ENCODE measurements around the gene ZNF48.

Gene ZNF48

DNA sequence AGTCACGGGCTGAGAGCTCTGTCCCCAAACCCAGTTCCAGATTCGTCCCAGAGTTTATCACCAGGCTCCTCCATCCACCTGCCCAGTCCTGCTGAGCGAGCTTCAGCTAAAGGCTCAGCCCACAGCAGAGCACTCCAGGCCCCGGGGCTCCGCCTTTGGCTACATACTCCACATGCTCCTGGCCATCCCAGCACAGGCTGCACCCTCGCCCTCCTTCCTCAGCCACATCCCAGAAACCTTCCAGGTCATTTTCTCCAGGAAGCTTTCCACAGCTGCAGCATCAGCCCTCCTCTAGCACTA lies 35.4 kb upstream of the ZNF48 start:
- Histone ChIP-seq H3K9me3 (ENCODE audit: control insufficient read depth, insufficient read depth, low read depth, low read length) (no peaks in the 10 kb centered on the region), H3K27me3 (ENCODE audit: control insufficient read depth, insufficient read depth, low read length) (no peaks in the 10 kb centered on the region), H3K4me3 (ENCODE audit: low read depth, low read length) (no peak overlapping the region), H3K36me3 (ENCODE audit: control insufficient read depth, insufficient read depth, low read length) (peaks cover 38% of the 10 kb centered on the region), H3K4me1 (ENCODE audit: control insufficient read depth, insufficient read depth, low read length) (peaks cover 7% of the 10 kb centered on the region), H3K27ac (ENCODE audit: low read depth, low read length) (no peak overlapping the region), H3K9ac (ENCODE audit: low read length) (peak overlapping the region; percentile 25)

GRCh38 chr16:30361180-30361579 lies 34.0 kb upstream of the ZNF48 start:
- no peaks in the 10 kb centered on the region for H3K27me3 ChIP-seq (ENCODE audit: control insufficient read depth, insufficient read depth, low read length)
- no peak overlapping the region for H3K27ac ChIP-seq (ENCODE audit: low read depth, low read length)
- no peak overlapping the region for H3K9ac ChIP-seq (ENCODE audit: low read length)
- no peaks in the 10 kb centered on the region for H3K9me3 ChIP-seq (ENCODE audit: control insufficient read depth, insufficient read depth, low read depth, low read length)
- H3K36me3 ChIP-seq (ENCODE audit: control insufficient read depth, insufficient read depth, low read length): peaks cover 45% of the 10 kb centered on the region
- peaks cover 3% of the 10 kb centered on the region for H3K4me1 ChIP-seq (ENCODE audit: control insufficient read depth, insufficient read depth, low read length)
- no peak overlapping the region for H3K4me3 ChIP-seq (ENCODE audit: low read depth, low read length)

GRCh38 chr16:30365200-30365599 lies 30.0 kb upstream of the ZNF48 start:
- Histone ChIP-seq H3K9ac (ENCODE audit: low read length) (no peak overlapping the region), H3K9me3 (ENCODE audit: control insufficient read depth, insufficient read depth, low read depth, low read length) (no peaks in the 10 kb centered on the region), H3K36me3 (ENCODE audit: control insufficient read depth, insufficient read depth, low read length) (peaks cover 23% of the 10 kb centered on the region), H3K4me1 (ENCODE audit: control insufficient read depth, insufficient read depth, low read length) (peaks cover 18% of the 10 kb centered on the region; the same call in 1 of the 2 replicates), H3K27me3 (ENCODE audit: control insufficient read depth, insufficient read depth, low read length) (no peaks in the 10 kb centered on the region), H3K4me3 (ENCODE audit: low read depth, low read length) (no peak overlapping the region), H3K27ac (ENCODE audit: low read depth, low read length) (no peak overlapping the region)

- Histone ChIP-seq H3K9ac (ENCODE audit: low read length) (no peak overlapping the region), H3K4me3 (ENCODE audit: low read depth, low read length) (no peak overlapping the region), H3K27me3 (ENCODE audit: control insufficient read depth, insufficient read depth, low read length) (no peaks in the 10 kb centered on the region), H3K4me1 (ENCODE audit: control insufficient read depth, insufficient read depth, low read length) (peaks cover 19% of the 10 kb centered on the region; the same call in 1 of the 2 replicates), H3K27ac (ENCODE audit: low read depth, low read length) (no peak overlapping the region), H3K36me3 (ENCODE audit: control insufficient read depth, insufficient read depth, low read length) (peaks cover 19% of the 10 kb centered on the region), H3K9me3 (ENCODE audit: control insufficient read depth, insufficient read depth, low read depth, low read length) (no peaks in the 10 kb centered on the region)
Measured at GRCh38 chr16:30366511-30366910, 28.7 kb upstream of the ZNF48 start.

- Histone ChIP-seq H3K4me1 (ENCODE audit: control insufficient read depth, insufficient read depth, low read length) (peaks cover 23% of the 10 kb centered on the region; the same call in 1 of the 2 replicates), H3K4me3 (ENCODE audit: low read depth, low read length) (peak overlapping the region; percentile 64), H3K27me3 (ENCODE audit: control insufficient read depth, insufficient read depth, low read length) (no peaks in the 10 kb centered on the region), H3K9ac (ENCODE audit: low read length) (no peak overlapping the region), H3K27ac (ENCODE audit: low read depth, low read length) (no peak overlapping the region), H3K9me3 (ENCODE audit: control insufficient read depth, insufficient read depth, low read depth, low read length) (no peaks in the 10 kb centered on the region), H3K36me3 (ENCODE audit: control insufficient read depth, insufficient read depth, low read length) (peaks cover 15% of the 10 kb centered on the region)
Measured at GRCh38 chr16:30367349-30368009, 27.7 kb upstream of the ZNF48 start.

DNA sequence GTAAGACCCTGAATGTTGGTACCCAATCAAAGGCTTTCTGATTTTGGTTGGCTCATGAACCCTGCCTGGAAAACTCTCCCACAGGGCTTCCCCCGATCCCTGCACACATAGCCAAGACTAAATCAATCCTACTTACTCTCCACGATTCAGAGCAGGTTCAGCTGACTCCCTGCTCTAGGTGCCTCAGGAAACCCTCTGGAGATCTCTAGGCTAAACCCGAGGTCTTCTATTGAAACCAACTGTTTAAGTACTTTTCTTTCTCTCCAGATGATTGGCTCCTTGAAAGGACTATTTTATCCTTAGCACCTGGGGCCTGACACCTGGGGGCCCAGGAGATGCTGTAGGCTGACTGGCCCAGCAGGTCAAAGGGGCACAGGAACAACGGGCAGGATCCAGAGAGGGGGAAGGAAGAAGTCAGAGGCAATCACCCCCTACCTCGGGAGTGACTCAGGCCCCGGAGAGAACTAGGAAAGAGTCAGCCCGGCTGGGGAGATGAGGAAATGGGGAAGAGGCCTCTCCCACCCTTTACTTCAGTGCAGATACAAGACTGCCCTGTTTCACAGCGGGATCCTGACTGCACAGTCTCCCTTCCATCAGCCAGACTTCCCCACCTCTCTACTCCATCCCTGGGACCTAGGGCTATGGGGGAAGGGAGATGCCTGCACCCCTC lies 27.0 kb upstream of the ZNF48 start:
- Histone ChIP-seq H3K27me3 (ENCODE audit: control insufficient read depth, insufficient read depth, low read length) (no peaks in the 10 kb centered on the region), H3K9ac (ENCODE audit: low read length) (peak overlapping the region; percentile 41), H3K4me3 (ENCODE audit: low read depth, low read length) (peak overlapping the region; percentile 64), H3K27ac (ENCODE audit: low read depth, low read length) (no peak overlapping the region), H3K4me1 (ENCODE audit: control insufficient read depth, insufficient read depth, low read length) (peaks cover 23% of the 10 kb centered on the region; the same call in 1 of the 2 replicates), H3K36me3 (ENCODE audit: control insufficient read depth, insufficient read depth, low read length) (peaks cover 11% of the 10 kb centered on the region), H3K9me3 (ENCODE audit: control insufficient read depth, insufficient read depth, low read depth, low read length) (no peaks in the 10 kb centered on the region)

DNA sequence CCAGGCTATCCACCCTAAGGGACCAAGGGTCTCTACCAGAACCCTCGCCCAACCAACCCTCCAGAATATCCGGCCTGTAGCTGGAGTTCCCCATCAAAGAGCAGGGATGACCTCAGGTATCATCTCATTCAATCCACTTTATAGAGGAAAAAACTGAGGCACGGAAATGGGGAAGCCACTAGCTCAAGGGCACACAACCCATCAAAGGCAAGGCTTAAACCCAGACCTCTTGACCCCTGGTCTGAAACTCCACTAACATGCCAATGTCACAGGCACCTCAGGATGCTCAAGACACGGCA lies 26.5 kb upstream of the ZNF48 start:
- Histone ChIP-seq H3K27ac (ENCODE audit: low read depth, low read length) (no peak overlapping the region), H3K9ac (ENCODE audit: low read length) (peak overlapping the region; percentile 41), H3K9me3 (ENCODE audit: control insufficient read depth, insufficient read depth, low read depth, low read length) (no peaks in the 10 kb centered on the region), H3K36me3 (ENCODE audit: control insufficient read depth, insufficient read depth, low read length) (peaks cover 11% of the 10 kb centered on the region), H3K27me3 (ENCODE audit: control insufficient read depth, insufficient read depth, low read length) (no peaks in the 10 kb centered on the region), H3K4me3 (ENCODE audit: low read depth, low read length) (peak overlapping the region; percentile 64), H3K4me1 (ENCODE audit: control insufficient read depth, insufficient read depth, low read length) (peaks cover 23% of the 10 kb centered on the region; the same call in 1 of the 2 replicates)

GRCh38 chr16:30369091-30369937 lies 25.9 kb upstream of the ZNF48 start:
- Histone ChIP-seq H3K27me3 (ENCODE audit: control insufficient read depth, insufficient read depth, low read length) (no peaks in the 10 kb centered on the region), H3K9ac (ENCODE audit: low read length) (peak overlapping the region; percentile 41), H3K4me1 (ENCODE audit: control insufficient read depth, insufficient read depth, low read length) (peaks cover 23% of the 10 kb centered on the region; the same call in 1 of the 2 replicates), H3K36me3 (ENCODE audit: control insufficient read depth, insufficient read depth, low read length) (peaks cover 11% of the 10 kb centered on the region), H3K4me3 (ENCODE audit: low read depth, low read length) (peak overlapping the region; percentile 64), H3K27ac (ENCODE audit: low read depth, low read length) (peak overlapping the region; percentile 30; the same call in 1 of the 2 replicates), H3K9me3 (ENCODE audit: control insufficient read depth, insufficient read depth, low read depth, low read length) (no peaks in the 10 kb centered on the region)

GRCh38 chr16:30369938-30370455 lies 25.2 kb upstream of the ZNF48 start:
- H3K27me3 ChIP-seq (ENCODE audit: control insufficient read depth, insufficient read depth, low read length): no peaks in the 10 kb centered on the region
- H3K9ac ChIP-seq (ENCODE audit: low read length): no peak overlapping the region
- peak overlapping the region; percentile 30; the same call in 1 of the 2 replicates for H3K27ac ChIP-seq (ENCODE audit: low read depth, low read length)
- H3K4me1 ChIP-seq (ENCODE audit: control insufficient read depth, insufficient read depth, low read length): peaks cover 23% of the 10 kb centered on the region; the same call in 1 of the 2 replicates
- H3K9me3 ChIP-seq (ENCODE audit: control insufficient read depth, insufficient read depth, low read depth, low read length): no peaks in the 10 kb centered on the region
- H3K4me3 ChIP-seq (ENCODE audit: low read depth, low read length): peak overlapping the region; percentile 64
- H3K36me3 ChIP-seq (ENCODE audit: control insufficient read depth, insufficient read depth, low read length): peaks cover 6% of the 10 kb centered on the region

GRCh38 chr16:30370456-30371247 lies 24.6 kb upstream of the ZNF48 start, which contains the start of gene TBC1D10B:
Gene TBC1D10B (minus strand): TSS chr16:30370494. CDS start chr16:30370183, 311 bp downstream.
- no peaks in the 10 kb centered on the region for H3K36me3 ChIP-seq (ENCODE audit: control insufficient read depth, insufficient read depth, low read length)
- H3K4me3 ChIP-seq (ENCODE audit: low read depth, low read length): peak within 1 kb of the TSS; percentile 64
- H3K27ac ChIP-seq (ENCODE audit: low read depth, low read length): peak within 1 kb of the TSS; percentile 30; the same call in 1 of the 2 replicates
- no peaks in the 10 kb centered on the region for H3K27me3 ChIP-seq (ENCODE audit: control insufficient read depth, insufficient read depth, low read length)
- H3K9me3 ChIP-seq (ENCODE audit: control insufficient read depth, insufficient read depth, low read depth, low read length): no peaks in the 10 kb centered on the region
- peaks cover 25% of the 10 kb centered on the region for H3K4me1 ChIP-seq (ENCODE audit: control insufficient read depth, insufficient read depth, low read length)
- H3K9ac ChIP-seq (ENCODE audit: low read length): peak within 1 kb of the TSS; percentile 41
